GM21717 (cell line): ENCODE results near the gene NFU1.

ENCODE experiments used
- ATAC-seq: cut with Tn5 transposase; IDR thresholded peaks from one replicate; pipeline ENCODE4 v1.9.1; 2021; ENCODE audit warnings: mild to moderate bottlenecking, moderate library complexity; ENCODE audit not compliant: unreplicated experiment

The NFU1 gene

DNA sequence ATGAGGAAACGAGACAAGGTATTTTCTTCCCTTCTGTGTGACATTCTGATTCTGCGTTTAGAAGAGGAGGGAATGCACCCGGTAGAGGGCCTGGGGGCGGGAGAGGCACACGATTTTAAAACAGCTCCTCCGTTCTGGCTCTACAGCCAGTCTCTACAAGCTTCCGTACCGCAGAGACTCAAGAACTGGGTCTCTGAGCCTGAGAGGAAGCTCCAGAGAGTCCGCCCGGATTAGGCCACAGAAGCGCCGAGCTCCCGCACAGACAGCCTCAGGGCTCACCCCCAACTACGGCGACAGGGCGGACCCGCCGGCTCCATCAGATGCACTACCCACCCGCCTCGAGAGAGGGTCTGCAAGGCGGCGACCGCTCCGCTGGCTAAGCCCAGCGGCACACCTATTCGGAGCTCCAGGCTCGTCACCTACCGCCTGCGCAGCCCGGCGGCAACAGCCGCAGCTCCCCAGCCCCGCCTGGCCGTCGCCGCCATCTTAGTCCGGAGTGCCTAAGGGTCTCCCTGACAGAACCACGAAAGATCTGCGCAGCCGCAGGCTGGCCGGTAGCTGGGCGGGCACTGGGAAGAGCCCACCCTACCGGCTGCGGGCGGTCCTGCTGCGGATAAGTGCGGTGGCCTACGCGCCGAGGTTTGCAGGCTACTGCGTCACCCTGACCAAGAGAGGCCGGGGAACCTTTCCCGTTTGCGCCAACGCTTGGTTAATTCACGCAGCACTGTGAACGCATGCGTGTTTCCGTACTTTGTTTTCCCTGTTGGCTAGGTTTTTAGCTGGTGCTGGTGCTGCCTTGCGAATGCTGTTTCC lies at the start of gene NFU1:
Gene NFU1, minus strand, starts transcription at position 498 of the 813 bp plus-strand sequence. Its CDS starts 13 bp downstream, at position 485.
- ATAC-seq: peak; percentile 94

DNA sequence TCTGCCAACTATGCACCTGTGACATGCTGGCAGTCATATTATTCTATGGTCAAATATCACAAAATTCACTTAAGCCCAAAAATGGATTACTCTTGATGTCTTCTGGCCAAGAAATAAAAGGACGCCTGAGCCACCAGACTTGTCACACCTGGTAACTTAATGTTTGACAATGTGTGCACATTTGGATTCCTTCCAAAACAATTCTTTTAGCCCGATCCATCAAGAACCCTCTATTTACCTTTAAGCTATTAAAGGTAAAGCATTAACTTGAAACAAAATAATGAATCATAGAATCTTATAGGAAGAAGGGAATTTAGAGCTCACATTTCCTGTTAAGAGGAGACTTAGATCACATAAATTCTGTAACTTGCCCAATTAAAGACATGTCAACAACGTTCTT lies 46.5 kb upstream of the NFU1 start:
- ATAC-seq: no peak

DNA sequence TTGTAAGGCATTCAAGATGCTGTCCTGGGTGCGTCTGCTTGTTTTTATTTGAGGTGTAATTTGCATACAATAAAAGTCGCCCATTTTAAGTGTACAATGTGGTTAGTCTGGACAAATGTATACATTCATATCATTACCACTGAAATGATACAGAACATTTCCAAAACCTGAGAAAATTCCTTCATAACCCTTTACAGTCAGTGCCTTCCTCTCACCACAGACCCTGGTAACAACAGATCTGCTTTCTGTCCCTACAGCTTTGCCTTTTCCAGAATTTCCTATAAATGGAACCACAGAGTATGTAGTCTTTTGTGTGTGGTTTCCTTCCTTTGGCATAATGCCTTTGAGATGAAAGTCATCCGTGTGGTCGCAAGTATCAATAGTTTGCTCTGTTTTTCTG lies 45.8 kb upstream of the NFU1 start:
- no peak for ATAC-seq

DNA sequence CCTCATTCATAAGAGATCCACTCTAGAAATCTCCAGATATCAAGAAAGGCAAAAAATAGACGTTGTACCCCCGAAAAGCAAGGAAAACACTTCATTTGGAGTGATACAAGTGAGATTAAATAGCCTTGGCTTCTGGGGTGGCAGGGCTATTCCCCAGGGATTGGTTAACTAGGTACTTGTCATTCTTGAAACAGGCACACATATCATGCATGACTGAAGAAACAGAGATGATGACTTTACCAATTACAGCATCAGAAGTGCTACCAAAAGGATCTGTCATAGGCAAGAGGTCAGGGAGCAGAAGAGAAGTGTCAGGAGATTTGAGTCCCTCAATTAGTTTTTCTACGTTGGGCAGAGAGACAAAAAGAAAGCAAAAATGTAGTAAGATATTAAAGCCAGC lies 45.2 kb upstream of the NFU1 start:
- ATAC-seq: no peak

DNA sequence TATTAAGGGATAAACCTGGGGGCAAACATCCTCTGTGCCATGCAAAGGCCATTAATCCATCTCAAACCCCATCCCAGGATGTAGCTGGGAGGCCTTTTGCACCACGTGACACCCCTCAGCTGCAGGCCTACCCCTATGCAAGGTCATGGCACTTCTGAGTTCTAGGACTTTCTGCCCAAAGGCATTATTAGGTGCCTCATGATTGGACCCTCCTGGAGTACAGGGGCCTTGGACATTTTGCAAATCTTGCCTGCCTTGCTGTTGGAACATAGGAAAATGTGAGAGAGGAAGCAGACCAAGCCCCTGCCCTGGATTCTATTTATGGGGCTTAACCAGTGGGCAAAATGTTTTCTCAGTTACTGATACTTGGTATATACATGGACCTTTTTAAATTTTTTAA lies 44.2 kb upstream of the NFU1 start:
- no peak for ATAC-seq

DNA sequence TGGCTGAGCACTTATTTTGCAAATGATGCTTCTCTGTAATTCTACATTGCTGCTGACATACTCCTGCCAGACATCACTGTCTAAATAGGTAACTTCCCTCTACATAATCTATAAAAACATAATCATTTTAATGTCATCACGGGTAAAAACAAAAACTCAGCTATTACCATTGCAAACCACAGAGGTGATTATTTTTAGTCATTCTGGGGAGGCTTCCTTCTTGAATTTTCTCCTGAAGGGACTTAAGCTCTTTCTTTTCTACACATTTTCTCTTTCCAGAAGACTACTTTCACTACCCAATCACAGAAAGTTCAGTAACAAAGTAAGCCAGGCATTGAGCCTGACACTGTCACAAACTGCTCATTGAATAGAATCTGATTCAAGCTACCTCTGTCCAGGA lies 40.4 kb upstream of the NFU1 start:
- no peak for ATAC-seq

DNA sequence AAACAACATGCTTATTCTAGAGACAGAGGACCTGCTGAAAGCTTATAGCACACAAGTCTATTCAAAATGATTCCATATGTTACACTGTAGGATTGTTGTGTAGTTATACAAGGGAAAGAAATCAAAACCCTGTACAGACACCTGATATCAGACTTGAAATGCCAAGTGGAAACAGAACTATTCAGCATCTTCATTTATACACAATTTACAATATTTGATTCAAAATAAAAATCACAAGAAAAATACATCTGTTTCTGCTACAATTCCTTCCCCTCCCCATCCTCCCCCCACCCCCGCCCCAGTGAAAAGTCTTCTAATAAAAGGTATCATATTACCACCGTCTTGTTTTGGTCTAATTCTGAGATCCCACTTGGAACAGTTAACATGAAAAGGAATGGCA lies 37.5 kb upstream of the NFU1 start:
- no peak for ATAC-seq

DNA sequence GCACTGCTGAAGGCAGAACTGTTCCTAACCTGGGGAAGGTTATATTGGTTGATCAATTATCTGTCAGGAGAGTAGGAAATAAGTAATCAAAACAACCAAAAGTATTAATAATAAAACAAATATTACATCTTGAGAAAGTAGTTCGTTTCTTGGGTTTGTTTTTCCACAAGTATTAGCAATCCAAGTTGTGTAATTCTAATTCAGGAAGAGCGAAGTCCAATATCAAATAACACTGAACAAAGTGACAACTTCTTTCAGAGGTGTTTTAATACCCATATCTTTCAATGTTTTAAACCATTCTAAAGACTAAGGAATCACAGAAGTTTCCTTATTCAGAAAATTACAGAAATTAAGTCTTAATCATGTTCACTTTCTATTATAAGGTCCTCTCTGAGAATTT lies 34.6 kb upstream of the NFU1 start:
- no peak for ATAC-seq

DNA sequence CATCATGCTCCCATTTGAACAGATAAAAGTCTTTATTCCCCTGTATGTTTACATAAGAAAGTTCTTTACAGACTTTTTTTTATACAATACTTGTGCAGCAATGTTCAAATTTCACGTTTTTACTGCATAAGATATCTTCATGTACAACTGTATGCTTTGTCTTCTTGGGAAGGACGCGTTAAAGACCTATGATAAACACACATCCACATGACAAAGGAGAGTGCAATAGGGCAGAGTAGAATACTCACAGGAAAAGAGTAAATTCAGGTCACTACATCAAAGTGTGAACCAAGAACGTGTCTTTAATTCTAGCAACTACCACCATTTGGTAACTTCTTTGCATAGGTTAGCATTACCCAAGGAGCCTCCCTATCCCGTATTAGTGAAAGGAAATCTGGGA lies 33.7 kb upstream of the NFU1 start:
- no peak for ATAC-seq

DNA sequence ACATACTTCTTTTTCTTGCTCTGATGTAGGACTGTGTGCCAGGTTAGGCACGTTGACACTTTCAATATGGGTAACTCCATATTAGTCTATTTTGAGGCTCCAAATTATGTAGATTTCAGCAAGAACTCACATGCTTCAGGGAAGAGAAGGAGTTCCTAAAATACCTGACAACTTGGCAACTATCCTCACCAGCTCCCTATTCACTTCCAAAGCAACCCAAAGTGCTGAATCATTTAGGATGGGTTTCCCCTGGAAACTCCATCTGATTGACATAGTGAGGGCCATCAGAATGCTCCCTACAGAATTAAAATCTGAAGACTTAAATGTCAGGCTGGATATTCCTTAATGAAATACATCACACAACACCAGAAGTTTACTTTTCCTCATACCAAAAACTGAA lies 32.5 kb upstream of the NFU1 start:
- ATAC-seq: no peak

DNA sequence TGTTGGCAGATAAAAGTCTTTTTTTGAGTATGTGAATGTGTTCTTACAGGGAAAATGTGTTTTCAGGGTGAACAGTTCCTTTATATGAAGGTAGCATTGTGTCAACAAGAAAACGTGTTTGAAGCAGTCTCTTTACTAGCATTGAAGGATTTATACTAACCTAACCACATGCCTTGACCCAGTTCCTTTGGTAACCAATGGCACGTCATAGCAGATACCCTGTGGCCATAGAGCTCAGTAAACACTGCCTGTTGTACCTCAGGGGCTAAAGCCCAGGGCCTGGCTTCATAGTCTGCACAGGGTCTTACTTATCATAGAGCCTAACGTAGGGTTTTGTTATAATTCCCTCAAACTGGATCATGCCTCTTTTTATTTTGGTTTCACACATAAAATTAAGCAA lies 32.1 kb upstream of the NFU1 start:
- ATAC-seq: no peak

DNA sequence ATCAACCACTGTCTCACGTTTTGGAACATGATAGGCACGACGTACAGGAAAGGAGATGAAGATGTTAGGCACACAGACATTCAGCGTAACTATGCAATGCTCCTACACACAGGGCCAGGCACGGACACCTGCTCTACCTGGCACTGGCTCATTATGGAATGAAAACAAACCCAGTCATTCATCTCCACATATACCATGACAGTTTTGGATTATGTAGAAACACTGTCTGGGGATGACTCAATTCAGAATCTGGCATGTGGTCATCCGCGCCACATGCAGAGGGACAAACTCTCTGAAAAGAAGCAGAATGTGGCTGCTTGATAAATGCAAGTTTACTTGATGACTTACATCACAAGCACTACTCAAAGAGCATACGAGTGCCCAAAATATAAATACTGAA lies 29.5 kb upstream of the NFU1 start:
- ATAC-seq: no peak

DNA sequence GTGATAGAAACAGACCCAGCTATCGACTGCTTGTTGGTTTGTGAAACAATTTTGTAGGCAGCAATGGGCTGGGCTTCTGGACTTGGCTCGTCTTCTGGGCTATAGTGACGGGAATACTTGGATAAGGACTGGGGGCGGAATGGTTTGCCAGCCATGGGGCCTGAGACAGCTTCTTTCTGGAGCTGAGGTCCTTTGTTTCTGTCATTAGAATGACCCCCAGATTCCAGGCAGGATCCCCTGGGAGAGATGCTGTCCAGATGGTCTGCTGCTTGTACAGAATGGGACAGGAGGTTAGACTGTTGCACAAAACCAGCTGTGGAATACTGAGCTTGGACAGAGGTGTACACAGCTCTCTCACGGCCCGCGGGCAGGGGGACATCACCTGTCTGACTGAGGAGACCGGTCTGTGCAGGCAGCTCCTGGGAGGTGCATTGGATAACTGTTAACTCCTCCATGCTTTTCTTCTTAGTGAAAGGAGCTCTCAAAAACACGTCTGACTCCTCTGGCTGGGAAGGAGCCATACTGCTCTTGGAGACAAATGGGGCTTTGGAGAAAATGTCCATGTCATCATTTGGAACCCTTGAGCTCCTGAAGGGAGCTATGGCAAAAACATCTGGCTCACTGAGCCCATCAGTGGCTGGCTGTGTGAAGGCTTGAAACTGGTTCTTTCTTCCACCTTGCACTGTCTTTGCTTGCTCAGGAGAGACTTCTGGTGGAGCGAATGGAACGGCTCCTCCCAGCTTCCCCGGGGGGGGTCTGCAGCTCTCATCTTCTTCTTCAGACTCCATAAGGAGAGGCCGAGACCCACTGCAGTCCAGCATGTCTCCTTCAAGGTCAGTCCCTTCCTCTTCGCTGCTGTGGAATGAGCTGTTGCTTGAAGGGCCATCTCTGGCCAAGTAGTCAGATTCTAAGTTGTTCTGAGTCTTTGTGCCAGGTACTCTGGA lies 28.6 kb upstream of the NFU1 start:
- ATAC-seq: no peak

DNA sequence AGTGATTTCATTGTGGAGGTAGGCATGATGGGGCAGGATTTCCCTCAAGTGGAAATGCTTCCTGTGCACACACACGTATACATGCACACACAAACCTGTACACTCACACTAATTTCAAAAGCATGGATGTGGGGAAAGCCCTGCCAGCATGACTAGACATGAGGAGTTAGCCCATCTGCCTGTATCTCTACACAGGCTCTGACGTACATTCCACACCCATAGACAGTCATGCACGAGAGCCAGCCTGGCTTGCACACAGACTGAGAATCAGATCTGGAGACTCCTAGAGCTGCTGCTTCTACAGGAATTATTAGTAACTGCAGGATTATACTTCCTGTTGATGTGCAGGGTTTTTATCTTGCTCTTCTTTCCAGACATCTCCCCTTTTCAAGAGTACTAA lies 27.3 kb upstream of the NFU1 start:
- no peak for ATAC-seq

DNA sequence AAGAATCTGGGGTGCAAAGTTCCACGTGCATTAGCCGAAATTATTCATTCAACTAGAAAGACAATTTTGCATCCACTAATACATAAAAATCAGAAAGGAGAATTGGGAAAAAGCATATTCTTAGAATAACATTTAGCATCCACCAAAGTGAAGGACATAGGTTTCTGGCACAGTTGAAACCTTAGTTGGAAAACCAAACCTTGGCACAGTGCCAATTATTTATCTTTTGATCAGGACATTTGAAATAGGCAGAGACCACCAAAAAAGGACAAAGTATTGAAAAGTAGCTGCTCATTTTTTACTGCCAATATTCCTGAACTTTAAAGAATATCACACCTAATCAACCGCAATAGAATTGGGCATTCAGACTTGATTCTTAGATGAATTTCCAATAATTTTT lies 25.5 kb upstream of the NFU1 start:
- ATAC-seq: no peak

DNA sequence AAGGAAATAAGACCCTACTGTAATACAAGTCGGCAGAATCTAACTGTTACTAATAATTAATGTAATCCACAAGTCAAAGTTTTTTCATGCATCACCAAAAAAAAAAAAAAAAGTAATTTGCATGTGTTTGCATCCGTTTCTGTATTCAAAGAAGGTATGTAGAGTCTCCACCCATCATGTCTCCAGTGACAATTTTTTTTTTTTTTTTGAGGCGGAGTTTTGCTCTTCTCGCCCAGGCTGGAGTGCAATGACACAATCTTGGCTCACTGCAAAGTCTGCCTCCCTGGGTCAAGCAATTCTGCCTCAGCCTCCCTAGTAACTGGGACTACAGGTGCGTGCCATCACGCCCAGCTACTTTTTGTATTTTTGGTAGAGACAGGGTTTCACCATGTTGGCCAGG lies 24.2 kb upstream of the NFU1 start:
- ATAC-seq: no peak

DNA sequence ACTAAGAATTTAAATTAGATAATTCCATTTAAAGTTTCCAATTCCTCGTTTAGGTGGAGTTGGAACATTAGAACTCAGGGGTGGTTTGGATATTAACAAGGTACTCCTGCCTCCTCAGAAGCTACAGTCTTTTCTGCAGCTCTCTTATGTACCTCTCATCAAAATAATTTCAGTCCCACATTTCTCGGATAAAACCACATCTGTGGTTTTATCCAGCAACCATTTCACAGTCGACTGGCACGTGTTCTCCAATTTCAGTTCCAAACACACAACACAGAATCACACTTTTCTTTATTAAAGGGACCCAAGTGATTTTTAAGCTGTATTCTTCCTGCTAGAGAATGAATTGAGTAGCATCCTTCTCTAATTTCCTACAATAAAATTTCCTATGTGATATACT lies 22.7 kb upstream of the NFU1 start:
- no peak for ATAC-seq

DNA sequence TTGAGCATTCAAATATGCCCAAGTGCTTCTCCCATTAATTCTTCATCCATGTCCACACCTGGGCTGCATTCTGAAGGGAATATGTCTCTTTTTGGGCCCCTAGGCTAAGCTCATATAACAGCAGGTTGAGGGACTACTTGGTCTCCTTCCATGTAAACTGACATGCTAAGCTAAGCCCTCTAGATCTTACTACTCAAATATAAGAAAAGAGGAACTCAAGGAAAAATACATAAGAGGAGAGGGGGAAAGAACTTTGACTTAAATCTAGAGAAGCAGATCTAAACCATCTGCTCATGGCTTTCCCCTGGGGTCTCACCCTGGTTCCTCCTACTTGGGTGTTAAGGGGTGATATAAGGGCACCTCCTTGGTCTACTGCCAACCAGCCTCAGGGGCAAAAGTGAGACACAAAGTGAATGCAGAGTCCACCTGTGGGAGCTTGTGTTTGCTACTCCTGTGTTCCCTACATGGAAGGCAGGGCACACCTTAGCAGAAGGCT lies 19.8 kb upstream of the NFU1 start:
- no peak for ATAC-seq

DNA sequence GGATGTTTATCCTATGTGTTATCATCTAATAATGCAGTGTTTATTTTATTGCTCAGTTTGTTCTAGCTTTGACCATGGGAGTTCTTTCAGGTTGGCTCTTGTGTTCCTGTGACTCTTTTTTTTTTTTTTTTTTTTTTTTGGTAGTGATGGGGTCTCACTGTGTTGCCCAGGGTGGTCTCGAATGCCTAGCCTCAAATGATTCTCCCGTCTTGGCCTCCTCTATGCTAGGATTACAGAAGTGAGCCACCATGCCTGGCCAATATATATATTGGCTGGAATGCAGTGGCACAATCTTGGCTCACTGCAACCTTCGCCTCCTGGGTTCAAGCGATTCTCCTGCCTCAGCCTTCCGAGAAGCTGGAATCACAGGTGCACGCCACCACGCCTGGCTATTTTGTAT lies 18.9 kb upstream of the NFU1 start:
- ATAC-seq: no peak

DNA sequence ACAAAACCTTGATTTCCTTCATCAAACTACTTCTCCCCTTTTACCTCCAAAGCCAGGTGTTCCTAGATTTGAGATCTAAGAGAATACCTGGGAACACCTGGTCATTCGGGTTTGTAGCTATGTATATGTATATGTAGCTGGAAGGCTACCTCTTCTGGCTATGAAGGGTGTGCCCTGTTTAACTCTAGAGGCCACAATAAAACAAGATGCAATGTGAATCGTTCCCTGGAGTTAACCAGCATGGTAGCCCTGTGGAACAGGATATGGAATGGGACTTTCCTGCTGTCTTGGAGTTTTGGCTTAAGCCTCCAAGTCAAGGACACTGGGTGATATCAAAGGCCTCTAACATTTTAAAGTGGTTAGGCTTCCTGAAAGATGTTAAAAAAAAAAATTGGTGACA lies 17.7 kb upstream of the NFU1 start:
- no peak for ATAC-seq

DNA sequence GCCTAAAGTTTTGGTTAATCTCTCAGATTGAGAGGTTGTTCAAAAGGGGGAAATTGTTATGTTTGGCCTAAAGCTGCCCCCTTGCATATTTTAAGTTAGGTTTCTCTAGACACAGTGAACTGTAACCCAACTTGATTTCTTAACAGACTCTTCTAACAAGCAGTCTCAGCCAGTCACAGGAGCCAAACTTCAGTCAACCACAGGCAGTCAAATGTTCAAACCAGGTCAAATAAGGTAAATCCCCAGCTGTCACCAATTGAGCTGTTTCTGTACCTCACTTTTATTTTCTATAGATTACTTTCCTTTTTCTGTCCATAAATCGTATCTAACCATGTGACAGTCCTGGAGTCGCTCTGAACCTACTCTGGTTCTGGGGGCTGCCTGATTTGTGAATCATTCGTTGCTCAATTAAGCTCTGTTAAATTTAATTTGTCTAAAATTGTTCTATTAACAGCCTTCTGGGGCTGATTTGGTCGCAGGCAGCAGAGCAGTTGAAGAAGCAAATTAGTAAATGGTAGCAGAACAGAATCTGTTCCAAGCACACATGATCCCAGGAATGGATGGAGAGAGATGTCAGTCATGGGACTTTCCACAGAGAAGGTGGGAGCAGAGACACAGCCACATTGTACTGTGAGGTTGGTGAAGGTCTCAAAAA lies 16.4 kb upstream of the NFU1 start:
- ATAC-seq: peak; percentile 85
